A549 (cell line): Measurements from ENCODE around the gene APBA1. TPM values are rescaled to one million over a fixed set of nuclear protein-coding genes. Genes with fewer than 3 reads are reported as not detected.

Experiments used
- ATAC-seq, 2 experiments: fragments of 200-7000 bp in 1 of 2; fragments of >200 bp in 1 of 2; cut with Nextera tagmentation in 1 of 2; cut with Tn5 transposase in 1 of 2; 3 replicates each; pipeline versions ENCODE4 v1.8.0 to v1.9.1; 2018 to 2020; ENCODE audit warnings: mild to moderate bottlenecking in 1 of 2, moderate library complexity in 1 of 2
- CTCF ChIA-PET: fragments of 300-600 bp; sonication (Branson Sonifier 250); formaldehyde crosslinking; extraction: SDS; loops from one replicate; lab custom pipeline; 2021; ENCODE audit warnings: antibody characterized with exemption, inconsistent platforms; lab: Yijun Ruan, JAX
- POLR2A ChIA-PET: fragments of 350-600 bp; formaldehyde crosslinking; extraction: SDS; loops from one replicate; lab custom pipeline; 2021; ENCODE audit warnings: antibody characterized with exemption, inconsistent platforms; lab: Yijun Ruan, JAX
- DNase-seq, 2 experiments: peaks; one replicate each; pipeline versions ENCODE4 v3.0.0 to v3.0.0-alpha.2; 2011 to 2016; ENCODE audit warnings: low read depth in 1 of 2, low spot score in 1 of 2
- FAIRE-seq: peaks from 2 replicates; lab custom pipeline; 2011; peaks lifted over from hg19 to GRCh38; lab: Jason Lieb, UNC
- H3K27ac ChIP-seq, 2 experiments: fragments of >200 bp; sonication (Bioruptor Twin); formaldehyde crosslinking; 3 replicates each; pipeline ENCODE4 v1.5.1; 2016 to 2017
- H3K4me1 ChIP-seq: fragments of >200 bp; sonication (Bioruptor Twin); formaldehyde crosslinking; 3 replicates; pipeline ENCODE4 v1.6.1; 2016
- H3K4me2 ChIP-seq: fragments of >200 bp; sonication (Bioruptor Twin); formaldehyde crosslinking; 3 replicates; pipeline ENCODE4 v1.6.1; 2016
- H3K4me3 ChIP-seq: fragments of >200 bp; sonication (Bioruptor Twin); formaldehyde crosslinking; 3 replicates; pipeline ENCODE4 v1.5.1; 2016
- H3K9me3 ChIP-seq: fragments of >200 bp; sonication (Bioruptor Twin); formaldehyde crosslinking; 3 replicates; pipeline ENCODE4 v1.6.1; 2016
- CBX8 ChIP-seq: fragments of 200-600 bp; sonication (generic); IDR thresholded peaks from 2 replicates; pipeline ENCODE4 v1.6.1; 2016
- CEBPB ChIP-seq, 2 experiments: fragments of >200 bp in 1 of 2; sonication (Bioruptor Twin) in 1 of 2; formaldehyde crosslinking in 1 of 2; IDR thresholded peaks; 2 replicates each; pipeline ENCODE4 v1.6.1; 2012 to 2016
- CHD2 ChIP-seq: fragments of 150-350 bp; IDR thresholded peaks from 2 replicates; pipeline ENCODE4 v1.6.1; 2014; ENCODE audit warnings: low read length; ENCODE audit not compliant: partially characterized antibody
- EHF ChIP-seq: fragments of 250-450 bp; sonication (Bioruptor Pico); IDR thresholded peaks from 2 replicates; pipeline ENCODE4 v1.5.0; 2020; ENCODE audit warnings: mild to moderate bottlenecking
- FOSB ChIP-seq: fragments of 250-450 bp; sonication (Bioruptor Pico); IDR thresholded peaks from 2 replicates; pipeline ENCODE4 v1.5.0; 2020; ENCODE audit warnings: mild to moderate bottlenecking, moderate library complexity
- FOXS1 ChIP-seq: fragments of 250-450 bp; sonication (Bioruptor Pico); IDR thresholded peaks from 2 replicates; pipeline ENCODE4 v1.5.0; 2020; ENCODE audit warnings: mild to moderate bottlenecking, moderate library complexity
- GATA3 ChIP-seq: IDR thresholded peaks from 2 replicates; pipeline ENCODE4 v1.6.1; 2012; ENCODE audit warnings: borderline replicate concordance
- HDAC2 ChIP-seq: fragments of 200-600 bp; sonication (generic); IDR thresholded peaks from 2 replicates; pipeline ENCODE4 v1.6.1; 2016
- HEYL ChIP-seq: fragments of 250-450 bp; sonication (Bioruptor Pico); IDR thresholded peaks from 2 replicates; pipeline ENCODE4 v1.8.0; 2021; ENCODE audit warnings: mild to moderate bottlenecking, moderate library complexity
- HOXB13 ChIP-seq: fragments of 250-450 bp; sonication (Bioruptor Pico); IDR thresholded peaks from 2 replicates; pipeline ENCODE4 v1.5.0; 2020; ENCODE audit warnings: low read depth, mild to moderate bottlenecking, moderate library complexity
- HOXB5 ChIP-seq: fragments of 250-450 bp; sonication (Bioruptor Pico); IDR thresholded peaks from 2 replicates; pipeline ENCODE4 v1.5.0; 2020; ENCODE audit warnings: mild to moderate bottlenecking, moderate library complexity
- JUN ChIP-seq, 2 experiments: fragments of >200 bp; sonication (Bioruptor Twin); formaldehyde crosslinking; IDR thresholded peaks; 2 replicates in 1 of 2; 3 replicates in 1 of 2; pipeline ENCODE4 v1.6.1; 2016 to 2017
- JUNB ChIP-seq: fragments of >200 bp; sonication (Bioruptor Twin); formaldehyde crosslinking; IDR thresholded peaks from 2 replicates; pipeline ENCODE4 v1.6.1; 2016
- KDM1A ChIP-seq: fragments of 200-600 bp; sonication (generic); IDR thresholded peaks from 2 replicates; pipeline ENCODE4 v1.6.1; 2016; ENCODE audit warnings: low read depth, mild to moderate bottlenecking
- MAFK ChIP-seq: fragments of 450-650 bp; IDR thresholded peaks from 2 replicates; pipeline ENCODE4 v1.6.1; 2014; ENCODE audit not compliant: partially characterized antibody
- MAZ ChIP-seq: fragments of 150-350 bp; IDR thresholded peaks from 2 replicates; pipeline ENCODE4 v1.6.1; 2014; ENCODE audit warnings: antibody characterized with exemption, low read depth, low read length, borderline replicate concordance
- NR3C1 ChIP-seq: fragments of >200 bp; sonication (Bioruptor Twin); formaldehyde crosslinking; IDR thresholded peaks from 3 replicates; pipeline ENCODE4 v1.6.1; 2017
- POLR2A ChIP-seq: IDR thresholded peaks from 2 replicates; pipeline ENCODE4 v1.6.1; 2012; ENCODE audit warnings: mild to moderate bottlenecking, low read length
- POLR2AphosphoS2 ChIP-seq: conservative IDR thresholded peaks from 2 replicates; pipeline ENCODE4 v1.6.1; 2012; ENCODE audit warnings: low read length, improper control_type of control experiment, inconsistent platforms
- RARB ChIP-seq: fragments of 250-450 bp; sonication (Bioruptor Pico); IDR thresholded peaks from 2 replicates; pipeline ENCODE4 v1.8.0; 2021; ENCODE audit warnings: mild to moderate bottlenecking, moderate library complexity
- RNF2 ChIP-seq: fragments of 200-600 bp; sonication (generic); IDR thresholded peaks from 2 replicates; pipeline ENCODE4 v1.6.1; 2016; ENCODE audit warnings: low read depth, mild to moderate bottlenecking, antibody characterized with exemption, moderate library complexity, borderline replicate concordance
- SREBF2 ChIP-seq: fragments of 450-650 bp; IDR thresholded peaks from 2 replicates; pipeline ENCODE4 v1.6.1; 2014; ENCODE audit warnings: mild to moderate bottlenecking, moderate library complexity
- TFCP2L1 ChIP-seq: fragments of 250-450 bp; sonication (Bioruptor Pico); IDR thresholded peaks from 2 replicates; pipeline ENCODE4 v1.5.0; 2021; ENCODE audit warnings: mild to moderate bottlenecking
- ZC3H11A ChIP-seq: fragments of 450-650 bp; IDR thresholded peaks from 2 replicates; pipeline ENCODE4 v1.6.1; 2014; ENCODE audit warnings: antibody characterized with exemption, mild to moderate bottlenecking
- ZNF302 ChIP-seq: fragments of 250-450 bp; sonication (Bioruptor Pico); IDR thresholded peaks from 2 replicates; pipeline ENCODE4 v1.9.0; 2021; ENCODE audit warnings: inconsistent platforms, mild to moderate bottlenecking, moderate library complexity
- WGBS: methylation state at CpG from one replicate; pipeline ENCODE4 v1.1.6; 2017; ENCODE audit errors: missing lambda C conversion rate; 5-methylcytosine and 5-hydroxymethylcytosine counted together
- polyA plus RNA-seq, 4 experiments: library from polyadenylated mRNA; depleted of rRNA in 3 of 4; stranded (reverse); fragments of >200 nt; fragmentation: RNase III in 1 of 4; extraction: RNeasy Plus Mini Kit Qiagen cat#74134 plus additional on column Dnase treatment in 1 of 4; gene quantifications; 2 replicates in 3 of 4; 3 replicates in 1 of 4; pipeline ENCODE4 v1.2.3, GENCODE V29; 2011 to 2017
- TF ChIP-seq, protein P1 (sequence below): fragments of >200 bp; sonication (Bioruptor Twin); formaldehyde crosslinking; IDR thresholded peaks from 3 replicates; pipeline ENCODE4 v1.5.1; 2016
- TF ChIP-seq, protein P2 (sequence below): IDR thresholded peaks from 2 replicates; pipeline ENCODE4 v1.6.1; 2012
- TF ChIP-seq, protein P3 (sequence below): fragments of 150-350 bp; IDR thresholded peaks from 2 replicates; pipeline ENCODE4 v1.6.1; 2014; ENCODE audit warnings: low read depth, mild to moderate bottlenecking, low read length
- TF ChIP-seq, protein P4 (sequence below): fragments of 450-650 bp; IDR thresholded peaks from 2 replicates; pipeline ENCODE4 v1.6.1; 2014; ENCODE audit warnings: antibody characterized with exemption

The APBA1 gene
- polyA plus RNA-seq, 2 of the 4 experiments (the other 2 are of a cell fraction) = 0.22 to 1.6 TPM

DNA sequence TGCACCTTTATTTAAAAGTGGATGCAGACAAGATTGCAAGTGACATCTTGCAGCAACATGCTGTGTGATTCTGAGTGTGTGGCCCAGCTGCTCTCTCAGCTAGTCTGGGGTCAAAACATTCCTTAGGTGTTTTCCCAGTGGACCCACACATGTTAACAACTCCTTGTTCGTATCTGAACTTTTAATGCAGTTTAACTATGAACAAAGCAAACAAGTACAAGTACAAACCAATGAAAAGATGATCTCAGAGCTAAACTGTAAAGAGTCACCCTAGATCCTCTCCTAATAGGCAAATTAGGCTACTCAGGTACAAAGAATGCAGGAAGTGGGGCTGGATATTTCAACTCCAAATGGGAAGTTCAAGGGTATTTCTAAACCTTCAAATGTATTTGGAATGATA is 238.8 kb downstream of the APBA1 start:
- FAIRE-seq (no peak), DNase-seq (no peak), ATAC-seq (no peak)
- ChIA-PET POLR2A (no interaction called here), CTCF (interaction anchor here (3.5 kb wide), 1 partner anchor 12 kb away, joined by 20 read pairs; no protein-coding TSS in a partner anchor)
- Histone ChIP-seq H3K27ac (no peak overlapping the region), H3K4me2 (no peak overlapping the region), H3K4me3 (no peak overlapping the region), H3K4me1 (no peaks in the 10 kb centered on the region), H3K9me3 (no peaks in the 10 kb centered on the region)
- WGBS = 0% methylated on average over 1 of the region's 1 CpG
- TF ChIP-seq POLR2A (no peak), RNF2 (no peak), FOSB (CRISPR knock-in tag) (no peak), JUNB (no peak), CBX8 (no peak), MAFK (no peak), NR3C1 (no peak), SREBF2 (no peak), HOXB13 (CRISPR knock-in tag) (no peak), CHD2 (no peak), ZNF302 (CRISPR knock-in tag) (no peak), KDM1A (no peak), GATA3 (no peak), HDAC2 (no peak), FOXS1 (CRISPR knock-in tag) (no peak)
- TF ChIP-seq, protein P1, sequence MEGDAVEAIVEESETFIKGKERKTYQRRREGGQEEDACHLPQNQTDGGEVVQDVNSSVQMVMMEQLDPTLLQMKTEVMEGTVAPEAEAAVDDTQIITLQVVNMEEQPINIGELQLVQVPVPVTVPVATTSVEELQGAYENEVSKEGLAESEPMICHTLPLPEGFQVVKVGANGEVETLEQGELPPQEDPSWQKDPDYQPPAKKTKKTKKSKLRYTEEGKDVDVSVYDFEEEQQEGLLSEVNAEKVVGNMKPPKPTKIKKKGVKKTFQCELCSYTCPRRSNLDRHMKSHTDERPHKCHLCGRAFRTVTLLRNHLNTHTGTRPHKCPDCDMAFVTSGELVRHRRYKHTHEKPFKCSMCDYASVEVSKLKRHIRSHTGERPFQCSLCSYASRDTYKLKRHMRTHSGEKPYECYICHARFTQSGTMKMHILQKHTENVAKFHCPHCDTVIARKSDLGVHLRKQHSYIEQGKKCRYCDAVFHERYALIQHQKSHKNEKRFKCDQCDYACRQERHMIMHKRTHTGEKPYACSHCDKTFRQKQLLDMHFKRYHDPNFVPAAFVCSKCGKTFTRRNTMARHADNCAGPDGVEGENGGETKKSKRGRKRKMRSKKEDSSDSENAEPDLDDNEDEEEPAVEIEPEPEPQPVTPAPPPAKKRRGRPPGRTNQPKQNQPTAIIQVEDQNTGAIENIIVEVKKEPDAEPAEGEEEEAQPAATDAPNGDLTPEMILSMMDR = no peak
- TF ChIP-seq, protein P2, sequence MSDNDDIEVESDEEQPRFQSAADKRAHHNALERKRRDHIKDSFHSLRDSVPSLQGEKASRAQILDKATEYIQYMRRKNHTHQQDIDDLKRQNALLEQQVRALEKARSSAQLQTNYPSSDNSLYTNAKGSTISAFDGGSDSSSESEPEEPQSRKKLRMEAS = no peak

DNA sequence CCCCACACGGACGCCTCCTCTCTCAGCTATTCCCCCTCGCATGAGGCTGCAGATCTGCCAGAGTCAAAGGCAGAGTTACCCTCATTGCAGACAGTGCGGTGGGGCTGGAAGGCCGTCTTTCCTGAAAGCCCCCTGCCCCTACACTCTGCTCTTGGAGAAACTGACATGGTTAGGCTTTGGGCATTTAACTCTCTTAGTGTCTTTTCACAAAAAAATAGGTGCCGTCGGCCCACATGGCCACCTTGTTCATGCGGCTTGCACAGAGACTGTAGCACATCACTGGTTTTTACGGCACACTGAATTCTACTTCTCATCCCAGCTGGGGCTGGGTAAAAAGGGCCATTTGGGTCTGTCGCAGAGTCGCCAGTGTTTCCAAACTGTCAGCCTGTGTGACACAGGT is 239.5 kb downstream of the APBA1 start:
- H3K4me3 ChIP-seq = no peak overlapping the region
- peak in 1 of 2 experiments; percentile 42; a peak in 1 of 6 replicates for ATAC-seq
- no peak for FAIRE-seq
- no peaks in the 10 kb centered on the region for H3K9me3 ChIP-seq
- 74% methylated on average over 10 of the region's 11 CpGs for WGBS
- no peak for DNase-seq
- H3K4me2 ChIP-seq = no peak overlapping the region
- no peak overlapping the region for H3K27ac ChIP-seq
- CTCF ChIA-PET = interaction anchor here (3.5 kb wide), 1 partner anchor 11 kb away, joined by 20 read pairs; no protein-coding TSS in a partner anchor
- POLR2A ChIA-PET = no interaction called here
- TF ChIP-seq JUN (IDR thresholded peaks at IDR 0.05) = no peak
- TF ChIP-seq POLR2AphosphoS2 = no peak
- TF ChIP-seq CEBPB (IDR thresholded peaks at IDR 0.05) = no peak
- no peak for TF ChIP-seq RARB (CRISPR knock-in tag)
- TF ChIP-seq RNF2 = no peak
- no peak for TF ChIP-seq HOXB5
- TF ChIP-seq EHF (CRISPR knock-in tag) = no peak
- TF ChIP-seq ZC3H11A = no peak
- no peak for TF ChIP-seq TFCP2L1 (CRISPR knock-in tag)
- TF ChIP-seq, protein P1 = no peak
- TF ChIP-seq MAZ = no peak
- no peak for TF ChIP-seq CBX8
- TF ChIP-seq, protein P3, sequence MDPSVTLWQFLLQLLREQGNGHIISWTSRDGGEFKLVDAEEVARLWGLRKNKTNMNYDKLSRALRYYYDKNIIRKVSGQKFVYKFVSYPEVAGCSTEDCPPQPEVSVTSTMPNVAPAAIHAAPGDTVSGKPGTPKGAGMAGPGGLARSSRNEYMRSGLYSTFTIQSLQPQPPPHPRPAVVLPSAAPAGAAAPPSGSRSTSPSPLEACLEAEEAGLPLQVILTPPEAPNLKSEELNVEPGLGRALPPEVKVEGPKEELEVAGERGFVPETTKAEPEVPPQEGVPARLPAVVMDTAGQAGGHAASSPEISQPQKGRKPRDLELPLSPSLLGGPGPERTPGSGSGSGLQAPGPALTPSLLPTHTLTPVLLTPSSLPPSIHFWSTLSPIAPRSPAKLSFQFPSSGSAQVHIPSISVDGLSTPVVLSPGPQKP = no peak
- TF ChIP-seq MAFK = no peak
- TF ChIP-seq, protein P4, sequence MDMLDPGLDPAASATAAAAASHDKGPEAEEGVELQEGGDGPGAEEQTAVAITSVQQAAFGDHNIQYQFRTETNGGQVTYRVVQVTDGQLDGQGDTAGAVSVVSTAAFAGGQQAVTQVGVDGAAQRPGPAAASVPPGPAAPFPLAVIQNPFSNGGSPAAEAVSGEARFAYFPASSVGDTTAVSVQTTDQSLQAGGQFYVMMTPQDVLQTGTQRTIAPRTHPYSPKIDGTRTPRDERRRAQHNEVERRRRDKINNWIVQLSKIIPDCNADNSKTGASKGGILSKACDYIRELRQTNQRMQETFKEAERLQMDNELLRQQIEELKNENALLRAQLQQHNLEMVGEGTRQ = no peak
- TF ChIP-seq HEYL (CRISPR knock-in tag) = no peak
- no peak for TF ChIP-seq FOSB (CRISPR knock-in tag)
- TF ChIP-seq, all 56 proteins: peak for 0
- no peaks in the 10 kb centered on the region for H3K4me1 ChIP-seq
